Measurements from ENCODE around the gene MOCS3.

DNA sequence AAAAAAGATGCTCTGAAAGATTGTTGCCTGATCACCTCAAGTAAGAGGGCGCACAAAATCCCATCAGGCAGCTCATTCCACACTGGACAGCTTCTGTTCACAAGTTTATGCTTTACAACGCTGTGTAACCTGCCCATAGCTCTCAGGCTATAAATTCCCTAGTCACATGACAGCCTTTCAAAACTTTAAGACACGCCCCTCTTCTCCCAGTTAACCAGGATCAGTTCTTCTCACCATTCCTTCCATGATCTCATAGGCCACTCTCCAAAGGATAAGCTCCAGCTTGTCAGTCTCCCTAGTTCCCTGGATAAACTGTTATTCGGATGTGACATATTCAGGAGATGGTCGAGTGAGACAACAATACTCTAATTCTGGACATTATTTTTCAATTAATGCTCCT is 42.4 kb upstream of the MOCS3 start:
- TF ChIP-seq, protein P1, sequence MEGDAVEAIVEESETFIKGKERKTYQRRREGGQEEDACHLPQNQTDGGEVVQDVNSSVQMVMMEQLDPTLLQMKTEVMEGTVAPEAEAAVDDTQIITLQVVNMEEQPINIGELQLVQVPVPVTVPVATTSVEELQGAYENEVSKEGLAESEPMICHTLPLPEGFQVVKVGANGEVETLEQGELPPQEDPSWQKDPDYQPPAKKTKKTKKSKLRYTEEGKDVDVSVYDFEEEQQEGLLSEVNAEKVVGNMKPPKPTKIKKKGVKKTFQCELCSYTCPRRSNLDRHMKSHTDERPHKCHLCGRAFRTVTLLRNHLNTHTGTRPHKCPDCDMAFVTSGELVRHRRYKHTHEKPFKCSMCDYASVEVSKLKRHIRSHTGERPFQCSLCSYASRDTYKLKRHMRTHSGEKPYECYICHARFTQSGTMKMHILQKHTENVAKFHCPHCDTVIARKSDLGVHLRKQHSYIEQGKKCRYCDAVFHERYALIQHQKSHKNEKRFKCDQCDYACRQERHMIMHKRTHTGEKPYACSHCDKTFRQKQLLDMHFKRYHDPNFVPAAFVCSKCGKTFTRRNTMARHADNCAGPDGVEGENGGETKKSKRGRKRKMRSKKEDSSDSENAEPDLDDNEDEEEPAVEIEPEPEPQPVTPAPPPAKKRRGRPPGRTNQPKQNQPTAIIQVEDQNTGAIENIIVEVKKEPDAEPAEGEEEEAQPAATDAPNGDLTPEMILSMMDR (IDR thresholded peaks at IDR 0.05; ENCODE audit: extremely low read depth in 1 of 2, insufficient read depth in 1 of 2, low read depth in 1 of 2, low read length in 2 of 2) = no peak
- TF ChIP-seq POLR2AphosphoS5 (IDR thresholded peaks at IDR 0.05; ENCODE audit: insufficient read depth, low read depth, low read length) = no peak
- TF ChIP-seq EZH2 (IDR thresholded peaks at IDR 0.05; ENCODE audit: borderline replicate concordance, low read depth, low read length, severe bottlenecking) = no peak
- no peak for TF ChIP-seq POLR2A (IDR thresholded peaks at IDR 0.05; ENCODE audit: low read depth, low read length)
